BE2C (cell line): Measurements from ENCODE around the gene NEO1.

Source experiments
- DNase-seq: peaks from one replicate; pipeline ENCODE4 v3.0.0-alpha.2; 2020
- H3K27me3 ChIP-seq: fragments of 250-450 bp; sonication (Bioruptor Pico); 2 replicates; pipeline ENCODE4 v1.5.1; 2020; ENCODE audit warnings: mild to moderate bottlenecking
- H3K36me3 ChIP-seq: fragments of 250-450 bp; sonication (Bioruptor Pico); 2 replicates; pipeline ENCODE4 v1.5.1; 2020; ENCODE audit warnings: mild to moderate bottlenecking
- H3K4me1 ChIP-seq: fragments of 250-450 bp; sonication (Bioruptor Pico); 2 replicates; pipeline ENCODE4 v1.5.1; 2020
- H3K4me3 ChIP-seq: 2 replicates; pipeline ENCODE4 v1.5.1; 2011; ENCODE audit warnings: low read depth, low read length
- H3K9me3 ChIP-seq: fragments of 250-450 bp; sonication (Bioruptor Pico); 2 replicates; pipeline ENCODE4 v1.5.1; 2020
- TF ChIP-seq, protein P1 (sequence below): IDR thresholded peaks from 2 replicates; pipeline ENCODE4 v1.5.1; 2012; ENCODE audit warnings: mild to moderate bottlenecking, low read depth, low read length

The NEO1 gene

DNA sequence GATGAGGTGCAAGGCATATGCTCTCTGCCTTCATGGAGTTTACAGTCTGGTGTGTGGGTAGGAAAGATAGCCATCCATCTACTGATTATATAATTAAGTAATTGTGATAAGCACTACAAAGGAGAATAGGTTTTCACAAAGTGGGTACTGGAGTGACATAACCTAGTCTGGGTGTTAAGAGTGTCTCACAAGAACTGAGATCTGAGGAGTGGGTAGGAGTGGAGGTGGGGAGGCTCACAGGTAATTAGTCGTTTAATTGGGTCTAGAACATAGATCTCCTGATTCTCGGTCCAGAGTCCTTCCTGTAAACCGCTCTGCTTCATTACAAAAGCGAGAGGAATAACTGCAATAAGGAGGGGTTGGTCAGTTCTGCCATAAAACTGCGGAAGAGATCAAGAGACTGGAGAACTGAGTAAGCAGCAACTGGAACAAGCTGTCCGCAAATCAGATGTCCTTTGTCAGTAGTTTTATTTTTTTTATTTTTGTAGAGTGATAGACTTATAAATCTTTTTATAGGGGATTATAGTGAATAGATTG lies 2.2 kb downstream of the NEO1 start:
- H3K4me3 ChIP-seq = no peak overlapping the region
- no peak for DNase-seq
- H3K9me3 ChIP-seq = no peaks in the 10 kb centered on the region

DNA sequence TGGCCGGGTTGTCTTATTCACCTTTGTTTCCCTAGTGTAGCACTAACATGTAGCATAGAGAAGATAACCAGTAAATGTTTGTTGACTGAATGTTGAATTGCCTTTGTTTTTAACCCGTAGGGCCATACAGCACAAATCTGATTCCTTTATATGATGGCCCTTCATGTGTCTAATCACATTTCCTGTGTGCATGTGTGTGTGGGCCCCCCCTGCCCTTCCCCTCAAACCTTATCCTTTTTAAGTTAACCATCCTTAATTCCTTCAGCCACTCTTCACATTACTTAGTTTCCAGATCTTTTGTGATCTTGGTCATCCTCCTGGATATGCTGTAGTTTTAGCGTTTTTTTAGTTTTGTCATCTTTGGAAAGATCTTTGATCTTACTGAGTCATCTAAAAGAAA lies 4.2 kb downstream of the NEO1 start:
- H3K36me3 ChIP-seq = no peaks in the 10 kb centered on the region
- H3K27me3 ChIP-seq = peaks cover 45% of the 10 kb centered on the region
- TF ChIP-seq, protein P1, sequence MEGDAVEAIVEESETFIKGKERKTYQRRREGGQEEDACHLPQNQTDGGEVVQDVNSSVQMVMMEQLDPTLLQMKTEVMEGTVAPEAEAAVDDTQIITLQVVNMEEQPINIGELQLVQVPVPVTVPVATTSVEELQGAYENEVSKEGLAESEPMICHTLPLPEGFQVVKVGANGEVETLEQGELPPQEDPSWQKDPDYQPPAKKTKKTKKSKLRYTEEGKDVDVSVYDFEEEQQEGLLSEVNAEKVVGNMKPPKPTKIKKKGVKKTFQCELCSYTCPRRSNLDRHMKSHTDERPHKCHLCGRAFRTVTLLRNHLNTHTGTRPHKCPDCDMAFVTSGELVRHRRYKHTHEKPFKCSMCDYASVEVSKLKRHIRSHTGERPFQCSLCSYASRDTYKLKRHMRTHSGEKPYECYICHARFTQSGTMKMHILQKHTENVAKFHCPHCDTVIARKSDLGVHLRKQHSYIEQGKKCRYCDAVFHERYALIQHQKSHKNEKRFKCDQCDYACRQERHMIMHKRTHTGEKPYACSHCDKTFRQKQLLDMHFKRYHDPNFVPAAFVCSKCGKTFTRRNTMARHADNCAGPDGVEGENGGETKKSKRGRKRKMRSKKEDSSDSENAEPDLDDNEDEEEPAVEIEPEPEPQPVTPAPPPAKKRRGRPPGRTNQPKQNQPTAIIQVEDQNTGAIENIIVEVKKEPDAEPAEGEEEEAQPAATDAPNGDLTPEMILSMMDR = no peak
- no peak overlapping the region for H3K4me3 ChIP-seq
- DNase-seq = no peak
- H3K4me1 ChIP-seq = no peaks in the 10 kb centered on the region
- H3K9me3 ChIP-seq = no peaks in the 10 kb centered on the region

More for the DNA sequence above, 2.2 kb downstream of the NEO1 start:
- peaks cover 62% of the 10 kb centered on the region for H3K27me3 ChIP-seq
- no peaks in the 10 kb centered on the region for H3K4me1 ChIP-seq
- H3K36me3 ChIP-seq = no peaks in the 10 kb centered on the region
- TF ChIP-seq, protein P1 = no peak

DNA sequence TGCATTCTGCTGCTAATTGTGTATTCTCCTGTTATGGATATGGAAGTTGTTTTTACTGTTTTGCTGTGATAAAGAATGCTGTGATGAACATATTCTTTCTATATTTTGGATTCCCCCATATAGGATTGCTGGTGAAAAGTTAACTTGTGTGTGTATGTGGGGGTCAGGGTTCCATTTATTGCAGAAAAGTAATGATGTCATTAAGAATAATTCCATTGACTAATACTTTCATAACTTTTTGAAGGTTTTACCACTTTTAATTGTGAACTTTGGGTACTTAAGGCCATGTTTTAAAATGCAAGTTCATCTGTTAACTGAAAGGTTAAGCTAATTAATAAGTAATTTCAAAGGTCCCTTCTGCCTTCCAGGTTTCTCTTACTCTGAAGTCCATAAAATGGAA lies 6.2 kb downstream of the NEO1 start:
- peaks cover 36% of the 10 kb centered on the region for H3K27me3 ChIP-seq
- TF ChIP-seq, protein P1 = no peak
- no peak for DNase-seq
- H3K4me1 ChIP-seq = no peaks in the 10 kb centered on the region
- no peaks in the 10 kb centered on the region for H3K36me3 ChIP-seq
- no peaks in the 10 kb centered on the region for H3K9me3 ChIP-seq
- no peak overlapping the region for H3K4me3 ChIP-seq

DNA sequence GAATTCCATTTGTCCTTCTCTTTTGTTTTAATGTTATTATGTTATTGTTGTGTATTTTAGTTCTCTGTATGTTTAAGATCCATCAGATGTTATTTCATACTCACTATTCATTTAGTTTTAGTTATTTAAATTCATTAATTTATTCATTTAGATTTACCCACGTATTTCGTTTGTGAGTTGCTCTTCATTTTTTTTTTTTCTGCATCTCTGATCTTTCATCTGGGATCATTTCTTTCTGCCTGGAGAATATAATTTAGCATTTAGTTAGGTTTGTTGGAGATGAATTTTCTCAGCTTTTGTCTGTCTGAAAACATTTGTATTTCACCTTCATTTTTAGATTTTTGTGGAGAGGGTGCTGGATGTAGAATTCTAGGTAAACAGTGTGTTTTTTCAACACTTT lies 12.9 kb downstream of the NEO1 start:
- TF ChIP-seq, protein P1 = no peak
- no peaks in the 10 kb centered on the region for H3K9me3 ChIP-seq
- no peak for DNase-seq

DNA sequence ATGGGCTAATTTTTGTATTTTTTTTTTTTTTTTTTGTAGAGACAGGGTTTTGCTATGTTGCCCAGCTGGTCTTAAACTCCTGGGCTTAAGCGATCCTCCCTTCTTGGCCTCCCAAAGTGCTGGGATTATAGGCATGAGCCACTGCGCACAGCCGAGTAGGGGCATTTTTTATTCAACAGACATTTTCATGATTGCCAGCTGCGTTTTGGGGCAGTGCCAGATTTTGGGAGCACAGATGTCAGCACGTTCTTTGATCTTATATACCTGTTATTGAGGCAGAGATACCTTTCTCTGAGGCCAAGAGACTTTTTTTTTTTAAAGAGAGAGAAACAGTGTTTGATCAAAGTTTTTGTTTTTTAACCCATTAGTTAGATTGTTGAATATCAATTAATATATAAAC lies 16.8 kb downstream of the NEO1 start:
- Histone ChIP-seq H3K36me3 (no peaks in the 10 kb centered on the region), H3K4me1 (no peaks in the 10 kb centered on the region), H3K9me3 (no peaks in the 10 kb centered on the region), H3K4me3 (no peak overlapping the region), H3K27me3 (peaks cover 3% of the 10 kb centered on the region; the same call in 1 of the 2 replicates)
- TF ChIP-seq, protein P1 = no peak
- no peak for DNase-seq

More for the DNA sequence above, 12.9 kb downstream of the NEO1 start:
- H3K36me3 ChIP-seq = no peaks in the 10 kb centered on the region
- no peak overlapping the region for H3K4me3 ChIP-seq
- peaks cover 12% of the 10 kb centered on the region for H3K27me3 ChIP-seq
- no peaks in the 10 kb centered on the region for H3K4me1 ChIP-seq

DNA sequence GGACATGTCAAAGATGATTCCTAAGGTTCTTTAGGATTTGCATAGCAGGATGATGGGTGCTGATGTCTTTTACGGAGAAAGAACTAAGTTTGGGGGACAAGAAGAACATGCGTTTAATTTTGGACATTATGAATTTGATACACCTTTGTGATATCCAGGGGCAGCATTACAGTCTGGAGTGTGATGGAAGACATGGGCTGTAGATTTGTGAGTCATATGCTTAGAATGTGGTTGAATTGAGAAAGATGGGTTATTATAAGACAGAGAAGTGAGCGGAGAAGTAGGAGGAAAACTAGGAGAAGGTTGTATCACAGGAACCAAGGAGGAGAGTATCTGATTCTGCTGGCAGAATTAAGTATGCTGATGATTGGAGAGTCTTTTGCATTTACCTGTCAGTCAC lies 20.6 kb downstream of the NEO1 start:
- DNase-seq = no peak
- H3K27me3 ChIP-seq = no peaks in the 10 kb centered on the region
- H3K36me3 ChIP-seq = no peaks in the 10 kb centered on the region
- H3K4me1 ChIP-seq = no peaks in the 10 kb centered on the region
- H3K9me3 ChIP-seq = no peaks in the 10 kb centered on the region
- TF ChIP-seq, protein P1 = no peak
- H3K4me3 ChIP-seq = no peak overlapping the region
